GM12878 (cell line): ENCODE results near the gene NPLOC4. TPM values are rescaled to one million over a fixed set of nuclear protein-coding genes. Genes with fewer than 3 reads are reported as not detected.

ENCODE experiments used
- ATAC-seq: fragments of 200-7000 bp; cut with Tn5 transposase; 3 replicates; pipeline ENCODE4 v1.9.1; 2020; ENCODE audit warnings: mild to moderate bottlenecking, moderate library complexity
- BruUV-seq: library from RNA; stranded (reverse); fragments of 400-500 nt; replicated peaks from 2 replicates; lab custom pipeline; 2021; lab: Mats Ljungman, UMichigan
- CTCF ChIA-PET: fragments of 300-600 bp; sonication (Branson Sonifier 250); formaldehyde crosslinking; extraction: SDS; loops from one replicate; lab custom pipeline; 2021; ENCODE audit warnings: inconsistent platforms; lab: Yijun Ruan, JAX
- POLR2A ChIA-PET: fragments of 350-600 bp; formaldehyde crosslinking; extraction: SDS; loops from one replicate; lab custom pipeline; 2021; ENCODE audit warnings: inconsistent platforms; lab: Charles Lee
- RAD21 ChIA-PET: fragments of 300-600 bp; sonication (Branson Sonifier 250); formaldehyde crosslinking; loops from one replicate; lab custom pipeline; 2023; ENCODE audit warnings: antibody characterized with exemption; ENCODE audit not compliant: unreplicated experiment; lab: Charles Lee
- SMC1A ChIA-PET: fragments of 300-600 bp; sonication (Branson Sonifier 250); formaldehyde crosslinking; loops from one replicate; lab custom pipeline; 2023; ENCODE audit not compliant: unreplicated experiment, uncharacterized antibody; lab: Charles Lee
- DNase-seq: peaks from one replicate; pipeline ENCODE4 v3.0.0-alpha.2; 2011; ENCODE audit warnings: low read depth, low spot score
- FAIRE-seq: peaks from 3 replicates; lab custom pipeline; 2011; peaks lifted over from hg19 to GRCh38; lab: Jason Lieb, UNC
- H2AFZ ChIP-seq: 2 replicates; pipeline ENCODE4 v1.6.0; 2011; ENCODE audit warnings: low read depth, low read length, control low read depth; ENCODE audit not compliant: control insufficient read depth
- H3K27ac ChIP-seq: 2 replicates; pipeline ENCODE4 v1.5.1; 2011; ENCODE audit warnings: control low read depth; ENCODE audit not compliant: control insufficient read depth, insufficient read depth
- H3K27me3 ChIP-seq, 2 experiments: replicated peaks in 1 of 2; 2 replicates each; pipeline versions ENCODE4 v1.6.0 to v1.6.1; 2011; ENCODE audit warnings: low read length in 1 of 2; ENCODE audit not compliant: control insufficient read depth in 2 of 2, insufficient read depth in 2 of 2
- H3K36me3 ChIP-seq, 2 experiments: 2 replicates each; pipeline ENCODE4 v1.5.1; 2011; ENCODE audit warnings: low read length in 1 of 2; ENCODE audit not compliant: control insufficient read depth in 2 of 2, insufficient read depth in 2 of 2
- H3K4me1 ChIP-seq: 2 replicates; pipeline ENCODE4 v1.6.1; 2011; ENCODE audit warnings: mild to moderate bottlenecking, low read length, moderate library complexity, mixed read lengths; ENCODE audit not compliant: control insufficient read depth, insufficient read depth
- H3K4me2 ChIP-seq: 2 replicates; pipeline ENCODE4 v1.6.0; 2011; ENCODE audit warnings: control low read depth; ENCODE audit not compliant: control insufficient read depth, insufficient read depth
- H3K4me3 ChIP-seq: fragments of 200-600 bp; sonication (generic); 2 replicates; pipeline ENCODE4 v1.5.1; 2016
- H3K79me2 ChIP-seq: 2 replicates; pipeline ENCODE4 v1.6.0; 2011; ENCODE audit warnings: low read length; ENCODE audit not compliant: control insufficient read depth, insufficient read depth
- H3K9ac ChIP-seq: 2 replicates; pipeline ENCODE4 v1.8.0; 2011; ENCODE audit warnings: low read length, control low read depth, mixed read lengths; ENCODE audit not compliant: control insufficient read depth, insufficient read depth
- H3K9me3 ChIP-seq: replicated peaks from 3 replicates; pipeline ENCODE4 v1.5.1; 2011; ENCODE audit warnings: mild to moderate bottlenecking, low read length; ENCODE audit not compliant: control insufficient read depth, insufficient read depth
- H4K20me1 ChIP-seq: 2 replicates; pipeline ENCODE4 v1.6.0; 2011; ENCODE audit not compliant: control insufficient read depth, insufficient read depth
- BCLAF1 ChIP-seq: fragments of 450-650 bp; IDR thresholded peaks from 2 replicates; pipeline ENCODE4 v1.6.1; 2017; ENCODE audit warnings: antibody characterized with exemption, mild to moderate bottlenecking, moderate library complexity
- BMI1 ChIP-seq: fragments of 450-650 bp; IDR thresholded peaks from 2 replicates; pipeline ENCODE4 v1.6.1; 2016; ENCODE audit warnings: mild to moderate bottlenecking, moderate library complexity, borderline replicate concordance
- CHD2 ChIP-seq: IDR thresholded peaks from 2 replicates; pipeline ENCODE4 v1.6.1; 2011; ENCODE audit warnings: low read depth, low read length, improper control_type of control experiment, borderline replicate concordance
- ELK1 ChIP-seq: IDR thresholded peaks from 2 replicates; pipeline ENCODE4 v1.6.1; 2012; ENCODE audit warnings: low read depth, low read length, improper control_type of control experiment
- EP300 ChIP-seq, 2 experiments: fragments of 150-350 bp in 1 of 2; IDR thresholded peaks; 2 replicates each; pipeline ENCODE4 v1.6.1; 2011 to 2012; ENCODE audit warnings: low read depth in 2 of 2, low read length in 2 of 2, borderline replicate concordance in 1 of 2, improper control_type of control experiment in 1 of 2, inconsistent platforms in 1 of 2; ENCODE audit not compliant: control insufficient read depth in 1 of 2
- EZH2 ChIP-seq: IDR thresholded peaks from 2 replicates; pipeline ENCODE4 v1.6.1; 2012; ENCODE audit warnings: low read depth, mild to moderate bottlenecking, control low read depth, inconsistent platforms, low read length, borderline replicate concordance; ENCODE audit not compliant: control insufficient read depth
- IRF4 ChIP-seq: IDR thresholded peaks from 2 replicates; pipeline ENCODE4 v1.6.1; 2011; ENCODE audit warnings: low read depth, low read length
- MXI1 ChIP-seq: fragments of 150-350 bp; IDR thresholded peaks from 2 replicates; pipeline ENCODE4 v1.6.1; 2011; ENCODE audit warnings: low read depth, mild to moderate bottlenecking, inconsistent platforms, low read length, improper control_type of control experiment
- PAX5 ChIP-seq: IDR thresholded peaks from 2 replicates; pipeline ENCODE4 v1.6.1; 2011; ENCODE audit warnings: low read depth, low read length, borderline replicate concordance
- POLR2A ChIP-seq: IDR thresholded peaks from 2 replicates; pipeline ENCODE4 v1.6.1; 2011; ENCODE audit warnings: low read depth, mild to moderate bottlenecking, low read length
- RB1 ChIP-seq: fragments of 450-650 bp; formaldehyde crosslinking; IDR thresholded peaks from 2 replicates; pipeline ENCODE4 v1.6.1; 2017; ENCODE audit warnings: mild to moderate bottlenecking, borderline replicate concordance
- SPI1 ChIP-seq: IDR thresholded peaks from 2 replicates; pipeline ENCODE4 v1.6.1; 2011; ENCODE audit warnings: low read depth, mild to moderate bottlenecking, low read length, moderate library complexity, borderline replicate concordance; ENCODE audit not compliant: insufficient read depth
- ZNF207 ChIP-seq: fragments of 450-650 bp; IDR thresholded peaks from 2 replicates; pipeline ENCODE4 v1.6.1; 2014; ENCODE audit warnings: antibody characterized with exemption, mild to moderate bottlenecking, borderline replicate concordance
- ZNF274 ChIP-seq: IDR thresholded peaks from one replicate; pipeline ENCODE4 v1.8.0; 2011; ENCODE audit not compliant: insufficient read length, insufficient read depth
- ZNF592 ChIP-seq: fragments of 450-650 bp; IDR thresholded peaks from 2 replicates; pipeline ENCODE4 v1.6.1; 2017; ENCODE audit warnings: mild to moderate bottlenecking, moderate library complexity
- ZNF622 ChIP-seq: fragments of 450-650 bp; IDR thresholded peaks from 2 replicates; pipeline ENCODE4 v1.6.1; 2017; ENCODE audit warnings: mild to moderate bottlenecking, inconsistent platforms
- WGBS: methylation state at CpG from one replicate; pipeline ENCODE4 v1.1.6; 2016; ENCODE audit warnings: low lambda C conversion rate; ENCODE audit not compliant: insufficient replicate concordance, insufficient coverage; ENCODE audit errors: missing lambda C conversion rate; 5-methylcytosine and 5-hydroxymethylcytosine counted together
- in situ Hi-C: fragments of 300-500 bp; cut with MboI; formaldehyde crosslinking; loops from 9 replicates; pipeline ENCODE4 v1.14.3; 2018; ENCODE audit warnings: mixed read lengths
- intact Hi-C: fragments of 100-400 bp; cut with micrococcal nuclease; formaldehyde crosslinking; loops from one replicate; pipeline ENCODE4 v1.14.2; 2022; ENCODE audit not compliant: unreplicated experiment
- polyA plus RNA-seq, 11 experiments: library from polyadenylated mRNA; depleted of rRNA in 4 of 11; unstranded in 6 of 11; stranded (reverse) in 5 of 11; fragments of >200 nt; fragmentation: Nextera tagmentation in 4 of 11; fragmentation: Illumina TruSeq in 1 of 11; extraction: Ambion mirVana in 4 of 11; extraction: Trizol in 1 of 11; gene quantifications; 1 replicate in 1 of 11; 2 replicates in 10 of 11; pipeline versions ENCODE4 v1.2.1 to v1.2.3, GENCODE V29; 2011 to 2016; ENCODE audit warnings: inconsistent platforms in 2 of 11, missing spikeins in 2 of 11, low read depth in 1 of 11
- total RNA-seq, 4 experiments: library from RNA; depleted of rRNA in 3 of 4; stranded (reverse); fragments of >200 nt in 3 of 4; fragmentation: Illumina TruSeq in 1 of 4; extraction: Trizol in 1 of 4; gene quantifications; 2 replicates each; pipeline versions ENCODE4 v1.2.1 to v1.2.3, GENCODE V29; 2013 to 2021

The NPLOC4 gene
- total and polyA plus RNA-seq, 10 of the 15 experiments (the other 5 are each of a cell fraction or from before 2014, with no cell fraction given) = 1.5 to 83.7 (median 45.8) TPM

- Histone ChIP-seq H3K27ac (no peak overlapping the region), H3K4me2 (no peak overlapping the region), H3K4me3 (no peak overlapping the region), H3K9ac (no peak overlapping the region), H3K36me3 (peaks cover 4 to 15% of the 10 kb centered on the region in 2 experiments; a peak in 3 of 4 replicates), H4K20me1 (no peaks in the 10 kb centered on the region), H3K79me2 (no peaks in the 10 kb centered on the region), H3K9me3 (no peaks in the 10 kb centered on the region), H3K4me1 (no peaks in the 10 kb centered on the region), H2AFZ (no peak overlapping the region), H3K27me3 (no peaks in the 10 kb centered on the region; a peak in 2 of 4 replicates)
- ChIA-PET SMC1A (no interaction called here), RAD21 (no interaction called here), CTCF (no interaction called here), POLR2A (no interaction called here)
- FAIRE-seq (no peak), ATAC-seq (no peak), DNase-seq (no peak)
- intact Hi-C loops = no loop called here
- in situ Hi-C loops = no loop called here
- 94% methylated on average over 14 of the region's 14 CpGs for WGBS
- BruUV-seq = no TSS peak
- TF ChIP-seq EZH2 = no peak
- TF ChIP-seq IRF4 = no peak
- no peak for TF ChIP-seq ZNF207
- TF ChIP-seq ZNF622 = no peak
- no peak for TF ChIP-seq ZNF274
- no peak for TF ChIP-seq POLR2A
- TF ChIP-seq BMI1 = no peak
- no peak for TF ChIP-seq PAX5
- TF ChIP-seq ELK1 = no peak
- TF ChIP-seq RB1 = no peak
- TF ChIP-seq BCLAF1 = no peak
- no peak for TF ChIP-seq EP300 (IDR thresholded peaks at IDR 0.05; ENCODE audit: borderline replicate concordance in 1 of 2, control insufficient read depth in 1 of 2, low read depth in 2 of 2, low read length in 2 of 2)
- TF ChIP-seq ZNF592 = no peak
- no peak for TF ChIP-seq MXI1
- TF ChIP-seq SPI1 = no peak
- TF ChIP-seq CHD2 = no peak
Observed at GRCh38 chr17:81540676-81541027, 96.3 kb downstream of the NPLOC4 start.
